T-helper 2 cell treated with Interferon-gamma antibody and Interleukin-4, amounts not matched to agents 5 μg/mL and 100 μg/mL, for 36 hours (primary cell): ENCODE results near the gene LRMDA.

Experiments
- DNase-seq: peaks from one replicate; pipeline ENCODE4 v3.0.0; 2021; ENCODE audit warnings: low spot score
- H3K27ac Mint-ChIP-seq: one replicate; pipeline ENCODE4 v1.8.0; 2021; ENCODE audit warnings: mild to moderate bottlenecking, mixed read lengths
- H3K27me3 Mint-ChIP-seq: one replicate; pipeline ENCODE4 v1.8.0; 2021; ENCODE audit warnings: low read depth, mixed read lengths
- H3K36me3 Mint-ChIP-seq: one replicate; pipeline ENCODE4 v1.8.0; 2021; ENCODE audit warnings: low read depth, mixed read lengths
- H3K4me1 Mint-ChIP-seq: one replicate; pipeline ENCODE4 v1.8.0; 2021; ENCODE audit warnings: low read depth, mixed read lengths
- H3K4me3 Mint-ChIP-seq: one replicate; pipeline ENCODE4 v1.8.0; 2022; ENCODE audit warnings: mild to moderate bottlenecking, moderate library complexity, mixed read lengths
- H3K9me3 Mint-ChIP-seq: one replicate; pipeline ENCODE4 v1.8.0; 2021; ENCODE audit warnings: mixed read lengths

Gene LRMDA

GRCh38 chr10:75955973-75956502, 524.6 kb downstream of the LRMDA start:
- no peaks in the 10 kb centered on the region for H3K4me1 Mint-ChIP-seq
- no peaks in the 10 kb centered on the region for H3K36me3 Mint-ChIP-seq
- H3K4me3 Mint-ChIP-seq = no peak overlapping the region
- H3K9me3 Mint-ChIP-seq = no peaks in the 10 kb centered on the region
- H3K27me3 Mint-ChIP-seq = no peaks in the 10 kb centered on the region
- no peak for DNase-seq
- no peak overlapping the region for H3K27ac Mint-ChIP-seq

GRCh38 chr10:75956624-75957023, 525.2 kb downstream of the LRMDA start:
- Mint-ChIP-seq H3K4me3 (no peak overlapping the region), H3K36me3 (no peaks in the 10 kb centered on the region), H3K4me1 (no peaks in the 10 kb centered on the region), H3K27ac (no peak overlapping the region), H3K9me3 (no peaks in the 10 kb centered on the region), H3K27me3 (no peaks in the 10 kb centered on the region)
- DNase-seq = no peak

GRCh38 chr10:75957314-75958120, 526.1 kb downstream of the LRMDA start:
- Mint-ChIP-seq H3K27me3 (no peaks in the 10 kb centered on the region), H3K36me3 (no peaks in the 10 kb centered on the region), H3K4me3 (no peak overlapping the region), H3K4me1 (no peaks in the 10 kb centered on the region), H3K9me3 (no peaks in the 10 kb centered on the region), H3K27ac (no peak overlapping the region)
- no peak for DNase-seq

GRCh38 chr10:75959209-75959608, 527.8 kb downstream of the LRMDA start:
- Mint-ChIP-seq H3K27ac (no peak overlapping the region), H3K9me3 (no peaks in the 10 kb centered on the region), H3K27me3 (no peaks in the 10 kb centered on the region), H3K4me1 (no peaks in the 10 kb centered on the region), H3K4me3 (no peak overlapping the region), H3K36me3 (no peaks in the 10 kb centered on the region)
- no peak for DNase-seq

GRCh38 chr10:75959912-75960311, 528.5 kb downstream of the LRMDA start:
- H3K4me3 Mint-ChIP-seq = no peak overlapping the region
- H3K27ac Mint-ChIP-seq = no peak overlapping the region
- DNase-seq = no peak
- no peaks in the 10 kb centered on the region for H3K27me3 Mint-ChIP-seq
- no peaks in the 10 kb centered on the region for H3K36me3 Mint-ChIP-seq
- H3K9me3 Mint-ChIP-seq = no peaks in the 10 kb centered on the region
- no peaks in the 10 kb centered on the region for H3K4me1 Mint-ChIP-seq

- H3K36me3 Mint-ChIP-seq = no peaks in the 10 kb centered on the region
- DNase-seq = no peak
- no peak overlapping the region for H3K27ac Mint-ChIP-seq
- H3K9me3 Mint-ChIP-seq = no peaks in the 10 kb centered on the region
- H3K4me1 Mint-ChIP-seq = no peaks in the 10 kb centered on the region
- no peaks in the 10 kb centered on the region for H3K27me3 Mint-ChIP-seq
- H3K4me3 Mint-ChIP-seq = no peak overlapping the region
These were observed 531.1 kb downstream of the LRMDA start for GRCh38 chr10:75962395-75963061.

GRCh38 chr10:75967491-75967890, 536.1 kb downstream of the LRMDA start:
- Mint-ChIP-seq H3K4me3 (no peak overlapping the region), H3K27me3 (no peaks in the 10 kb centered on the region), H3K36me3 (no peaks in the 10 kb centered on the region), H3K9me3 (no peaks in the 10 kb centered on the region), H3K4me1 (no peaks in the 10 kb centered on the region), H3K27ac (no peak overlapping the region)
- DNase-seq = no peak

- H3K4me3 Mint-ChIP-seq = no peak overlapping the region
- DNase-seq = no peak
- H3K36me3 Mint-ChIP-seq = no peaks in the 10 kb centered on the region
- H3K27ac Mint-ChIP-seq = no peak overlapping the region
- H3K9me3 Mint-ChIP-seq = no peaks in the 10 kb centered on the region
- no peaks in the 10 kb centered on the region for H3K4me1 Mint-ChIP-seq
- H3K27me3 Mint-ChIP-seq = no peaks in the 10 kb centered on the region
These were observed 537.6 kb downstream of the LRMDA start for GRCh38 chr10:75969031-75969430.

- no peaks in the 10 kb centered on the region for H3K4me1 Mint-ChIP-seq
- no peak for DNase-seq
These were observed 540.2 kb downstream of the LRMDA start for GRCh38 chr10:75971402-75972211.

GRCh38 chr10:75972491-75973276, 541.3 kb downstream of the LRMDA start:
- H3K4me1 Mint-ChIP-seq = no peaks in the 10 kb centered on the region
- no peaks in the 10 kb centered on the region for H3K9me3 Mint-ChIP-seq
- DNase-seq = no peak
- no peaks in the 10 kb centered on the region for H3K36me3 Mint-ChIP-seq
- no peak overlapping the region for H3K4me3 Mint-ChIP-seq
- H3K27ac Mint-ChIP-seq = no peak overlapping the region
- H3K27me3 Mint-ChIP-seq = no peaks in the 10 kb centered on the region

More at GRCh38 chr10:75971402-75972211, 540.2 kb downstream of the LRMDA start:
- H3K27ac Mint-ChIP-seq = no peak overlapping the region
- no peaks in the 10 kb centered on the region for H3K27me3 Mint-ChIP-seq
- H3K4me3 Mint-ChIP-seq = no peak overlapping the region
- H3K9me3 Mint-ChIP-seq = no peaks in the 10 kb centered on the region
- no peaks in the 10 kb centered on the region for H3K36me3 Mint-ChIP-seq

- H3K4me3 Mint-ChIP-seq = no peak overlapping the region
- H3K4me1 Mint-ChIP-seq = no peaks in the 10 kb centered on the region
- DNase-seq = no peak
- no peaks in the 10 kb centered on the region for H3K9me3 Mint-ChIP-seq
- no peaks in the 10 kb centered on the region for H3K27me3 Mint-ChIP-seq
- H3K36me3 Mint-ChIP-seq = no peaks in the 10 kb centered on the region
- no peak overlapping the region for H3K27ac Mint-ChIP-seq
These were observed 542.7 kb downstream of the LRMDA start for GRCh38 chr10:75974080-75974479.

- Mint-ChIP-seq H3K27ac (no peak overlapping the region), H3K27me3 (no peaks in the 10 kb centered on the region), H3K4me1 (no peaks in the 10 kb centered on the region), H3K9me3 (no peaks in the 10 kb centered on the region), H3K36me3 (no peaks in the 10 kb centered on the region), H3K4me3 (no peak overlapping the region)
- no peak for DNase-seq
These were observed 545.3 kb downstream of the LRMDA start for GRCh38 chr10:75976681-75977080.

- H3K27me3 Mint-ChIP-seq = no peaks in the 10 kb centered on the region
- no peaks in the 10 kb centered on the region for H3K4me1 Mint-ChIP-seq
- DNase-seq = no peak
- no peak overlapping the region for H3K27ac Mint-ChIP-seq
- no peaks in the 10 kb centered on the region for H3K9me3 Mint-ChIP-seq
- H3K36me3 Mint-ChIP-seq = no peaks in the 10 kb centered on the region
- no peak overlapping the region for H3K4me3 Mint-ChIP-seq
These were observed 545.7 kb downstream of the LRMDA start for GRCh38 chr10:75977139-75977538.
